IMR-90 (cell line): Measurements from ENCODE around the gene CD93. TPM values are rescaled to one million over a fixed set of nuclear protein-coding genes. Genes with fewer than 3 reads are reported as not detected.

Source experiments
- ATAC-seq: fragments of 200-7000 bp; cut with Tn5 transposase; 2 replicates; pipeline ENCODE4 v1.9.1; 2020; ENCODE audit warnings: low read depth, mild to moderate bottlenecking, moderate library complexity
- BruUV-seq: library from RNA; stranded (reverse); fragments of 400-500 nt; replicated peaks from 2 replicates; lab custom pipeline; 2021; lab: Mats Ljungman, UMichigan
- CTCF ChIA-PET: fragments of 300-600 bp; formaldehyde crosslinking; extraction: SDS; loops from one replicate; lab custom pipeline; 2021; ENCODE audit warnings: antibody characterized with exemption; lab: Yijun Ruan, JAX
- POLR2A ChIA-PET: fragments of 300-600 bp; sonication (Branson Sonifier 250); formaldehyde crosslinking; loops from one replicate; lab custom pipeline; 2022; ENCODE audit warnings: antibody characterized with exemption; ENCODE audit not compliant: unreplicated experiment; lab: Charles Lee
- DNase-seq: peaks from one replicate; pipeline ENCODE4 v3.0.0; 2013
- H2AFZ ChIP-seq: replicated peaks from 2 replicates; pipeline ENCODE3; 2013; ENCODE audit warnings: low read length, mild to moderate bottlenecking; ENCODE audit not compliant: poor library complexity
- H2AK5ac ChIP-seq: 2 replicates; pipeline ENCODE4 v1.6.1; 2013; ENCODE audit warnings: low read depth, low read length, inconsistent platforms
- H2AK9ac ChIP-seq: replicated peaks from 2 replicates; pipeline ENCODE3; 2013; ENCODE audit warnings: mild to moderate bottlenecking, low read depth, low read length, moderate library complexity; ENCODE audit not compliant: poor library complexity
- H2BK120ac ChIP-seq: 2 replicates; pipeline ENCODE4 v1.6.1; 2013; ENCODE audit warnings: low read depth, low read length, inconsistent platforms
- H2BK15ac ChIP-seq: 3 replicates; pipeline ENCODE4 v1.6.1; 2013; ENCODE audit warnings: low read depth, low read length, inconsistent platforms
- H2BK20ac ChIP-seq: 2 replicates; pipeline ENCODE4 v1.6.1; 2013; ENCODE audit warnings: low read depth, mild to moderate bottlenecking, inconsistent platforms, low read length, moderate library complexity
- H2BK5ac ChIP-seq: 2 replicates; pipeline ENCODE4 v1.6.1; 2013; ENCODE audit warnings: mild to moderate bottlenecking, low read depth, low read length, inconsistent platforms; ENCODE audit not compliant: poor library complexity, severe bottlenecking
- H3K14ac ChIP-seq: replicated peaks from 2 replicates; pipeline ENCODE4 v1.6.1; 2013; ENCODE audit warnings: low read depth, low read length, inconsistent platforms
- H3K18ac ChIP-seq: 2 replicates; pipeline ENCODE4 v1.6.1; 2013; ENCODE audit warnings: low read depth, low read length, control low read depth
- H3K23ac ChIP-seq: 2 replicates; pipeline ENCODE4 v1.6.1; 2013; ENCODE audit warnings: low read depth, low read length, inconsistent platforms
- H3K27ac ChIP-seq: 2 replicates; pipeline ENCODE4 v1.5.1; 2013; ENCODE audit warnings: mild to moderate bottlenecking, control low read depth, low read length; ENCODE audit not compliant: insufficient read depth
- H3K27me3 ChIP-seq: 2 replicates; pipeline ENCODE4 v1.6.1; 2013; ENCODE audit warnings: low read length; ENCODE audit not compliant: control insufficient read depth, insufficient read depth
- H3K36me3 ChIP-seq: 2 replicates; pipeline ENCODE4 v1.6.1; 2013; ENCODE audit warnings: low read length, mixed read lengths; ENCODE audit not compliant: control insufficient read depth, insufficient read depth
- H3K4ac ChIP-seq: 2 replicates; pipeline ENCODE4 v1.6.1; 2013; ENCODE audit warnings: low read depth, low read length, inconsistent platforms
- H3K4me1 ChIP-seq: 2 replicates; pipeline ENCODE4 v1.6.1; 2013; ENCODE audit warnings: low read length, mixed read lengths; ENCODE audit not compliant: control insufficient read depth, insufficient read depth
- H3K4me2 ChIP-seq: 2 replicates; pipeline ENCODE4 v1.6.1; 2013; ENCODE audit warnings: low read depth, mild to moderate bottlenecking, control low read depth, low read length, moderate library complexity
- H3K4me3 ChIP-seq: 2 replicates; pipeline ENCODE4 v1.5.1; 2013; ENCODE audit warnings: low read depth, mild to moderate bottlenecking, control low read depth, low read length, moderate library complexity; ENCODE audit not compliant: insufficient read depth
- H3K56ac ChIP-seq: 2 replicates; pipeline ENCODE4 v1.6.1; 2013; ENCODE audit warnings: low read length, inconsistent platforms; ENCODE audit not compliant: insufficient read depth; ENCODE audit errors: extremely low read depth
- H3K79me1 ChIP-seq, 2 experiments: 2 replicates each; pipeline ENCODE4 v1.6.1; 2013; ENCODE audit warnings: low read length in 2 of 2, inconsistent platforms in 1 of 2, low read depth in 1 of 2
- H3K9ac ChIP-seq: 2 replicates; pipeline ENCODE4 v1.6.1; 2013; ENCODE audit warnings: low read depth, low read length, control low read depth
- H3K9me1 ChIP-seq: 2 replicates; pipeline ENCODE4 v1.6.1; 2013; ENCODE audit warnings: low read length, inconsistent platforms; ENCODE audit not compliant: insufficient read depth
- H3K9me3 ChIP-seq: 2 replicates; pipeline ENCODE4 v1.6.1; 2013; ENCODE audit warnings: low read length; ENCODE audit not compliant: control insufficient read depth, insufficient read depth
- H4K20me1 ChIP-seq: 2 replicates; pipeline ENCODE4 v1.6.1; 2013; ENCODE audit warnings: low read length, inconsistent platforms; ENCODE audit not compliant: insufficient read depth
- H4K5ac ChIP-seq: 2 replicates; pipeline ENCODE4 v1.6.1; 2013; ENCODE audit warnings: mild to moderate bottlenecking, low read depth, low read length, control low read depth
- H4K8ac ChIP-seq, 2 experiments: 2 replicates each; pipeline ENCODE4 v1.6.1; 2013; ENCODE audit warnings: low read depth in 2 of 2, low read length in 2 of 2, control low read depth in 1 of 2, inconsistent platforms in 1 of 2
- H4K91ac ChIP-seq: 2 replicates; pipeline ENCODE4 v1.6.1; 2013; ENCODE audit warnings: low read depth, low read length, inconsistent platforms; ENCODE audit not compliant: insufficient read depth
- FOS ChIP-seq: fragments of 150-350 bp; IDR thresholded peaks from 2 replicates; pipeline ENCODE4 v1.6.1; 2016; ENCODE audit warnings: low read depth, low read length
- NFE2L2 ChIP-seq: fragments of 150-350 bp; IDR thresholded peaks from 2 replicates; pipeline ENCODE4 v1.6.1; 2016; ENCODE audit warnings: low read depth, mild to moderate bottlenecking, low read length
- RAD21 ChIP-seq: IDR thresholded peaks from 2 replicates; pipeline ENCODE4 v1.6.1; 2012; ENCODE audit warnings: low read length, improper control_type of control experiment
- RCOR1 ChIP-seq: IDR thresholded peaks from 2 replicates; pipeline ENCODE4 v1.6.1; 2012; ENCODE audit warnings: mild to moderate bottlenecking, low read length, improper control_type of control experiment; ENCODE audit not compliant: insufficient replicate concordance
- WGBS, 2 experiments: methylation state at CpG; one replicate each; pipeline versions ENCODE4 v1.1.5 to v1.1.7; 2013; ENCODE audit warnings: missing lambda C conversion rate in 2 of 2; ENCODE audit not compliant: insufficient read length in 1 of 2; ENCODE audit errors: extremely low coverage in 2 of 2; 5-methylcytosine and 5-hydroxymethylcytosine counted together
- dilution Hi-C: fragments of 300-500 bp; cut with HindIII; formaldehyde crosslinking; loops from one replicate; pipeline ENCODE4 v1.14.3; 2018; ENCODE audit warnings: low sequenced_read_pairs; ENCODE audit not compliant: unreplicated experiment
- in situ Hi-C: fragments of 300-500 bp; cut with MboI; formaldehyde crosslinking; loops from 3 replicates; pipeline ENCODE4 v1.14.3; 2019; ENCODE audit warnings: low sequenced_read_pairs, inconsistent platforms, mixed read lengths
- intact Hi-C: fragments of 100-400 bp; cut with micrococcal nuclease; formaldehyde crosslinking; loops from 2 replicates; pipeline ENCODE4 v1.10.0; 2022
- polyA plus RNA-seq, 3 experiments: library from polyadenylated mRNA; depleted of rRNA; stranded (reverse); fragments of >200 nt; gene quantifications; 2 replicates each; pipeline ENCODE4 v1.2.3, GENCODE V29; 2012; ENCODE audit warnings: low replicate concordance in 1 of 3
- total RNA-seq: library from RNA; depleted of rRNA; stranded (reverse); fragments of >200 nt; gene quantifications from 2 replicates; pipeline ENCODE4 v1.2.3, GENCODE V29; 2012
- TF ChIP-seq, protein P1 (sequence below): fragments of 150-350 bp; IDR thresholded peaks from 2 replicates; pipeline ENCODE4 v1.6.1; 2016; ENCODE audit warnings: low read depth, mild to moderate bottlenecking, low read length, moderate library complexity, borderline replicate concordance
- TF ChIP-seq, protein P2 (sequence below): conservative IDR thresholded peaks from 2 replicates; pipeline ENCODE4 v1.5.1; 2012; ENCODE audit warnings: mild to moderate bottlenecking, low read depth, low read length, improper control_type of control experiment
- TF ChIP-seq, protein P3 (sequence below): fragments of 150-350 bp; IDR thresholded peaks from 2 replicates; pipeline ENCODE4 v1.6.1; 2017; ENCODE audit warnings: mild to moderate bottlenecking, antibody characterized with exemption, low read length, low read depth

CD93 gene
- total and polyA plus RNA-seq, 2 of the 4 experiments (the other 2 are of a cell fraction) = under 0.01 to 0.02 TPM

DNA sequence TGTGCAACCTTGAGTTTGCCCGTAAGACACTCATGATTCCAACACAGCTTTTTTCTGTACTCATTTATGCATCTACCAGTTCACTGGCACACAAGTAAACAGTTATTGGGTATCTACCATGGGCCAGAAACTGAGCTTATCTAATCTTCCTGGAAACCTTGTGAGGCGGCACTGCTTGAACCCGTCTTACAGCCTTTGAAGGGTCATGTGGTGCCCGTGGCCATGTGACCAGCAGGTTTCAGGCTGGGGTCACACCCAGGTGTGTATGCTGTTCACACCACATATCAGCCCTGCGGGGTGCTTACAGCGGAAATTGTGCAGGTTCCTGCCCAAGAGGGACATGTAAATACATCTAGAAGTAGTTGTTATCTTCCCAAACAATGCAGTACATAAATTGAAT is 42.7 kb downstream of the CD93 start:
- Histone ChIP-seq H3K27me3 (peaks cover 56% of the 10 kb centered on the region), H3K36me3 (no peaks in the 10 kb centered on the region), H3K9me1 (no peaks in the 10 kb centered on the region), H4K20me1 (no peaks in the 10 kb centered on the region), H4K8ac (no peak overlapping the region), H3K4me2 (no peak overlapping the region), H3K56ac (no peak overlapping the region), H3K4me3 (no peak overlapping the region), H3K9ac (no peak overlapping the region), H3K4ac (no peak overlapping the region), H2BK15ac (no peak overlapping the region), H2AK9ac (no peak overlapping the region), H4K5ac (no peak overlapping the region), H2AK5ac (no peak overlapping the region), H4K91ac (no peak overlapping the region), H3K18ac (no peak overlapping the region), H3K79me1 (no peaks in the 10 kb centered on the region), H2BK120ac (no peak overlapping the region), H3K9me3 (peaks cover 3% of the 10 kb centered on the region; the same call in 1 of the 2 replicates), H3K14ac (no peak overlapping the region), H2BK20ac (no peak overlapping the region), H3K4me1 (no peaks in the 10 kb centered on the region; the same call in 1 of the 2 replicates), H3K27ac (no peak overlapping the region), H3K23ac (no peak overlapping the region), H2AFZ (no peak overlapping the region), H2BK5ac (no peak overlapping the region)
- BruUV-seq = no TSS peak
- ChIA-PET CTCF (no interaction called here), POLR2A (no interaction called here)
- no peak for TF ChIP-seq RAD21
- TF ChIP-seq, protein P1, sequence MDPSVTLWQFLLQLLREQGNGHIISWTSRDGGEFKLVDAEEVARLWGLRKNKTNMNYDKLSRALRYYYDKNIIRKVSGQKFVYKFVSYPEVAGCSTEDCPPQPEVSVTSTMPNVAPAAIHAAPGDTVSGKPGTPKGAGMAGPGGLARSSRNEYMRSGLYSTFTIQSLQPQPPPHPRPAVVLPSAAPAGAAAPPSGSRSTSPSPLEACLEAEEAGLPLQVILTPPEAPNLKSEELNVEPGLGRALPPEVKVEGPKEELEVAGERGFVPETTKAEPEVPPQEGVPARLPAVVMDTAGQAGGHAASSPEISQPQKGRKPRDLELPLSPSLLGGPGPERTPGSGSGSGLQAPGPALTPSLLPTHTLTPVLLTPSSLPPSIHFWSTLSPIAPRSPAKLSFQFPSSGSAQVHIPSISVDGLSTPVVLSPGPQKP = no peak
- TF ChIP-seq, protein P2, sequence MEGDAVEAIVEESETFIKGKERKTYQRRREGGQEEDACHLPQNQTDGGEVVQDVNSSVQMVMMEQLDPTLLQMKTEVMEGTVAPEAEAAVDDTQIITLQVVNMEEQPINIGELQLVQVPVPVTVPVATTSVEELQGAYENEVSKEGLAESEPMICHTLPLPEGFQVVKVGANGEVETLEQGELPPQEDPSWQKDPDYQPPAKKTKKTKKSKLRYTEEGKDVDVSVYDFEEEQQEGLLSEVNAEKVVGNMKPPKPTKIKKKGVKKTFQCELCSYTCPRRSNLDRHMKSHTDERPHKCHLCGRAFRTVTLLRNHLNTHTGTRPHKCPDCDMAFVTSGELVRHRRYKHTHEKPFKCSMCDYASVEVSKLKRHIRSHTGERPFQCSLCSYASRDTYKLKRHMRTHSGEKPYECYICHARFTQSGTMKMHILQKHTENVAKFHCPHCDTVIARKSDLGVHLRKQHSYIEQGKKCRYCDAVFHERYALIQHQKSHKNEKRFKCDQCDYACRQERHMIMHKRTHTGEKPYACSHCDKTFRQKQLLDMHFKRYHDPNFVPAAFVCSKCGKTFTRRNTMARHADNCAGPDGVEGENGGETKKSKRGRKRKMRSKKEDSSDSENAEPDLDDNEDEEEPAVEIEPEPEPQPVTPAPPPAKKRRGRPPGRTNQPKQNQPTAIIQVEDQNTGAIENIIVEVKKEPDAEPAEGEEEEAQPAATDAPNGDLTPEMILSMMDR = no peak
- TF ChIP-seq, protein P3, sequence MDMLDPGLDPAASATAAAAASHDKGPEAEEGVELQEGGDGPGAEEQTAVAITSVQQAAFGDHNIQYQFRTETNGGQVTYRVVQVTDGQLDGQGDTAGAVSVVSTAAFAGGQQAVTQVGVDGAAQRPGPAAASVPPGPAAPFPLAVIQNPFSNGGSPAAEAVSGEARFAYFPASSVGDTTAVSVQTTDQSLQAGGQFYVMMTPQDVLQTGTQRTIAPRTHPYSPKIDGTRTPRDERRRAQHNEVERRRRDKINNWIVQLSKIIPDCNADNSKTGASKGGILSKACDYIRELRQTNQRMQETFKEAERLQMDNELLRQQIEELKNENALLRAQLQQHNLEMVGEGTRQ = no peak
- no peak for TF ChIP-seq NFE2L2
- no peak for TF ChIP-seq RCOR1
- no peak for TF ChIP-seq FOS
- dilution Hi-C loops (no loop called here), in situ Hi-C loops (no loop called here), intact Hi-C loops (no loop called here)
- ATAC-seq (no peak), DNase-seq (no peak)
- 86% methylated on average over 3 of the region's 6 CpGs; no CpG with 5 or more reads in 1 of the 2 experiments for WGBS, 2 experiments
